ENCODE measurements around the gene IL12RB1. TPM values are rescaled to one million over a fixed set of nuclear protein-coding genes. Genes with fewer than 3 reads are reported as not detected.

The IL12RB1 gene
- total RNA-seq (2014; rRNA removed; shearing (Covaris generic)): 0.48 and 0.64 TPM in 2 replicates

GRCh38 chr19:18086590-18087138 lies at the start of gene IL12RB1:
TSS of gene IL12RB1 (minus strand) at chr19:18086934. CDS start at chr19:18086823, 111 bp downstream.

GRCh38 chr19:18097217-18097992 lies 10.7 kb upstream of the IL12RB1 start, which contains the start of gene MAST3:
TSS of gene MAST3 (plus strand) at chr19:18097778. CDS start at chr19:18097793, 15 bp downstream.

Other genes starting within 250 kb of the IL12RB1 start
- gene JAK3, start 239.0 kb downstream of the IL12RB1 start, total RNA-seq (2014; rRNA removed; shearing (Covaris generic)): 0.45 and 0.79 TPM in 2 replicates
- 3,291 and 3,402 TPM in 2 replicates for gene RPL18A, start 227.0 kb downstream of the IL12RB1 start, total RNA-seq (2014; rRNA removed; shearing (Covaris generic))
- not detected in 2 replicates for gene SLC5A5, start 215.0 kb downstream of the IL12RB1 start, total RNA-seq (2014; rRNA removed; shearing (Covaris generic))
- 109 and 144 TPM in 2 replicates for gene CCDC124, start 153.9 kb downstream of the IL12RB1 start, total RNA-seq (2014; rRNA removed; shearing (Covaris generic))
- gene KCNN1, start 119.8 kb downstream of the IL12RB1 start, total RNA-seq (2014; rRNA removed; shearing (Covaris generic)): 1.2 and 2.1 TPM in 2 replicates
- 28.7 and 31.9 TPM in 2 replicates for gene ARRDC2, start 78.8 kb downstream of the IL12RB1 start, total RNA-seq (2014; rRNA removed; shearing (Covaris generic))
- gene MAST3, start 10.8 kb upstream of the IL12RB1 start, total RNA-seq (2014; rRNA removed; shearing (Covaris generic)): 3.5 and 5.5 TPM in 2 replicates
- 24.1 and 36.7 TPM in 2 replicates for gene PIK3R2, start 66.2 kb upstream of the IL12RB1 start, total RNA-seq (2014; rRNA removed; shearing (Covaris generic))
- gene IFI30, start 86.9 kb upstream of the IL12RB1 start, total RNA-seq (2014; rRNA removed; shearing (Covaris generic)): 26.7 and 37.5 TPM in 2 replicates
- 20.6 and 27.2 TPM in 2 replicates for gene MPV17L2, start 106.3 kb upstream of the IL12RB1 start, total RNA-seq (2014; rRNA removed; shearing (Covaris generic))
- 2.9 and 4.9 TPM in 2 replicates for gene RAB3A, start 117.1 kb upstream of the IL12RB1 start, total RNA-seq (2014; rRNA removed; shearing (Covaris generic))
- gene PDE4C, start 139.5 kb upstream of the IL12RB1 start, total RNA-seq (2014; rRNA removed; shearing (Covaris generic)): 0.05 TPM in 1 of 2 replicates, not detected in the other
- gene IQCN, start 187.5 kb upstream of the IL12RB1 start, total RNA-seq (2014; rRNA removed; shearing (Covaris generic)): 0.34 and 0.94 TPM in 2 replicates
- 238 and 267 TPM in 2 replicates for gene JUND, start 194.7 kb upstream of the IL12RB1 start, total RNA-seq (2014; rRNA removed; shearing (Covaris generic))
- 562 and 580 TPM in 2 replicates for gene LSM4, start 236.1 kb upstream of the IL12RB1 start, total RNA-seq (2014; rRNA removed; shearing (Covaris generic))